GM18858 (cell line): ENCODE results near the gene KCNN4.

Source experiments
- ATAC-seq: cut with Tn5 transposase; IDR thresholded peaks from one replicate; pipeline ENCODE4 v1.9.1; 2021; ENCODE audit not compliant: unreplicated experiment

Gene KCNN4

GRCh38 chr19:43749898-43750297 is 30.9 kb downstream of the KCNN4 start:
- no peak for ATAC-seq

DNA sequence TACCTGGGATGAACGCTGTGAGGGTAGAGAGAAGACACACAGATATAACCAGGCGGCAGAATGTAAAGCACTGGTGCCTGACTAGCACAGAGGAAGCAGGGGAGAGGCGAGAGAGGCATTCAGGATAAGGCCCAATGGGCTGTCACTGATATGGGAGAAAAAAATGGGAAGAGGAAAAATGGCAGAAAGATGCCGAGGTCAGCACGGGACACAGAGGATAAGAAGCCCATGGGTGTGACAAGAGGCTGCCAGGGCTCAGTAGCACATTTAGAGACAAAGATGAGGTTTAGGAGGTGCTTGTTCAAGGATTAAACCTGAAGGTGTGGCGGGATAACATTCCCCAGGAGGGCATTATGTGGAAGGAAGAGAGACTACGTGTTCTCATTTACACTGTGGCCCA is 31.6 kb downstream of the KCNN4 start:
- ATAC-seq: no peak

DNA sequence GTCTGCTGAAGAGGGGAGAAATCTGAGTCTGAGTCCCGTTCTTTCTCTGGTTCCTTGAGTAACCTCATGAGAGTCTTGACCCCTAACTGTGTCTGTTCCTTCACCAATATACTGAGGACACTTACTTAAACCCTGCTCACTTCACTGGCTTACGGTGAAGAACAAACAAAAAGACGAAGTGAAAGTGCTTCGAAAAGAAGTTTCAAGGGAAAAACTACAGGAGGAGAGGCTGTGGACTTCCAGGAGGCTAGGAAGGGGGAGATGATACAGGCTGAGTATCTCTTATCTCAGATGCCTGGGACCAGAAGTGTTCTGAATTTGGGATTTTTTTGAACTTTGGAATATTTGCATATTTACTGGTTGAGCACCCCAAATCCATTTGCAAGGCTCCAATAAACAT is 32.1 kb downstream of the KCNN4 start:
- no peak for ATAC-seq

DNA sequence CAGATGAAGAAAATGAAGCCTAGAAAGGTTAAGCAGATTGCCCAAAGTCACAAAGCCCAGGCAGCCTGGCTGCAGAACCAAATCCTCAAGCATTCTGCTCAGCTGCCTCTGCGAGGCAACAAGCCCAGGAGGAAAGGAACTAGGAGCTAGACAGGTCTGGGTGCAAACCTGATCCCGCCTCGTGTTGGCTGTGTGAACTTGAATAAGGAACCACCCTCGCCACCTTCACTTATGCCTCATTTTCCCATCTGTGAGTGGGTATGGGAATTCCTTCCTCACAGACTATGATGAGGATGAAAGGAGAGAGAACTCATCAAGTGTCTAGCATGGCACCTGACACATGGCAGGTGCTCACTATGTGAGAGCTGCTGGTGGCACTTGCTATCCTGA is 32.6 kb downstream of the KCNN4 start:
- ATAC-seq: no peak

DNA sequence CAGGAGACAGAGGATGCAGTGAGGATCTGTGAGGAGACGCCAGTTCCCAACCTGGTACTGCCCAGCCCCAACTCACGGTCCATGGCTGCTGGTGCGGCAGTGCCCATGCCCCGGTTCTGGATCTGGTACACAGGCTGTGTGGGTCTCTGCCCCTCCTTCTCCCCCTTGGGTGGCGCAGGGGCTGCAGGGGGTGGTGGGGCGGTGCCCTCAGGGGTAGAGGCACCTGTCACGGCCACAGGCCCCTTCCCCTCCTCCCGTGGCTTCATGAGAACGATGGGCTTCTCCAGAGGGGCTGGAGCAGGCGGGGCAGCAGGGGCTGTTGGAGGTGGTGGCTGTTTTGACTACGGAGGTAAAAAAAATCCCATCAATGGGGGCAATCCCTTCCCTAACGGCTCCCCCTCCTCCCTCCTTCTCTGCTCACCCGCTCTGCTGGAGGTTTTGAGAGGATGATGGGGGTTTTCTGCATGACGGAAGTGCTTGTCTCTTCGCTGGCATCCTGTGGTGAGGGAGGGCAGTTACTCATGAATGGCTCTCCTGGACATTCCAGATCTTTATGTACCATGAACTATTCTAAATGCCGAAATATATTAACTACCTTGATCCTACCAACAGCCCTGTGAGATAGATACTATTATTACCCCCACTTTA is 33.1 kb downstream of the KCNN4 start:
- ATAC-seq: no peak

DNA sequence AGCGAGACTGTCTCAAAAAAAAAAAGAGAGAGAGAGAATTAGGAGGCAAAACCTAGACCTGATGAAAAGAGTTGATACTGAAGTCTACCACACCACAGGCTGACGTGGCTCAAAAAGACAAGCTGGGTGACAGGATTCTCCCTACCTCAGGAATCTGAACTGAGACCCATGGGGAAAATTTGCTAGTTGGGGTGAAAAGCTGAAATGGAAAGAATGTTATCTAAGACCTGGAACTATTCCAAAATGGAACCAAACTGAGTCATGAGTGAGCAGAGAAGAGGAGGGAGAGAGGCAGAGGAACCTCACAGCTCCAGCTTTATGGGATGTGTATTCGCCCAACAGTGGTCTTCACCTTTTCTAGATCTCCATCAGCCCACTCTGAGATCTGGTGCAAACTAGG is 37.7 kb downstream of the KCNN4 start:
- ATAC-seq: no peak

DNA sequence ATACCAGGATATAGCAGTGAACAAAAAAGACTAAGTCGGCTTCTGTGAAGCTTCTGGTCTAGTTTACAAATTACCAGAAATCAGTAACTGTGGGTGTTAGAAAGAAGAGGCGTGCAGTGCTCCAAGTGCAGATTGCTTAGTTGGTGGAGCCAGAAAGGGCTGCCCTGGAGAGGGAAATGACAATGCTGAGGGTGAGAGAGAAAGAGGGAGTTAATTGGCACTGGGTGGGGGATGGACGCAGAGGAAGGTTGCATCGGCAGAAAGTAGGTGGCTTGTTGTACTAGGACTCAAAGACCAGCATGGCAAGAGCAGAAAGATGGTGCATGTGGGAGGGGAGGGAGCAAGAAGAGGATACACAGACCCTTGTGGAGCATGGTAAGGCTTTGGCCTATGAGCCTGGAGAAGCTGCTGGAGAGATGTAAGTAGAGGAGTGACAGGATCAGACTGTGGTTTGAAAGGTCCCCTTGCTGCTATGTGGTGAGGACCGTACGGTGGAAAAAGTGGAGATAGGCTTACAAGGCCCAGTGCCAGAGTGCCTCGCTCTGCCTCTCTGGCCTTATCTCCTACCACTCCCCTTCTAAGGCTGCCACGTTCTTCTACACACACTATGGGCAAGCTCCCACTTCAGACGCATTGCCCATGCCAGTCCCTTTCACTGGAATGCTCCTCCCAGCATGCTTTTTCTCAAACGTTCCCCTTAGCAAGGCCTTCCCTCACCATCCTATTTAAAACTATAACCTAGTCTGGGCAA is 39.5 kb downstream of the KCNN4 start:
- ATAC-seq: no peak

DNA sequence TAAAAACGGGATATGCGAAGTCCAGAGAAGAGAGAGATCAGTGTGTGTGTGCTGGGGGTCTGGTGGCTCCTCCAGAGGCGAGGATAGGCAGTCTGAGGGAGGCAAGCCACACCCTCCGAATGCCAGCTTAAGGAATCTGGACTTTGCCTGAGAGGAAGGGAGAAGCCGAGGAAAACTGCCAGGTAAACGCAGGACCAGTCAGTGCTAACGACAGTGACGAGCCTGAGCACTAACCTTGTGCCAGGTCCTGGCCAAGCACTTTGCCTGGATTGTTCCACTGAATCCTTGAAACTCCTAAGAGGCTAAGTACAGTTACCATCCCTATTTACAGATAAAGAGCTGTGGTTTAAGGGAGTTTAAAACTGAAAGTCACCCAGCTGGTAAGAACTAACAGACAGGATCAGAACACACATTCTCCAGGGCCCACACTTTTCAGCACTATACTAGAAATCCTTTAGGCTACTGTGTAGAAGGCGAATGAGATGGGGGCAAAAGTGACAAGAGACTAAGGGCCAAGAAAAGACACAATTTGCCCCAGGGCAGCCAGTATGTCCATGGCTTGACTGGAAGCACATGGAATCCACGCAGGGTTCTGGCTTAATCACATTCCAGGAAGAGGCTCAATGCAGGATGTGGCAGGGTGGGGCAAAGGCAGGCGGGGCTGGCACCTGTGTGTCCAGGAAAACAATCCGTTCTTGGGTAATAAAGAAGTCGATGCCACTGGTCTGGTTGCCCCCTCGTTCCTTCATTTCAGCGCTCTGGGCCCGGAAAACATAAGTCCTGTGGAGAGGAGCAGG is 41.1 kb downstream of the KCNN4 start:
- no peak for ATAC-seq

- no peak for ATAC-seq
Measured at GRCh38 chr19:43738780-43739211, 42.0 kb downstream of the KCNN4 start.

GRCh38 chr19:43735957-43736356 is 44.8 kb downstream of the KCNN4 start:
- no peak for ATAC-seq

- ATAC-seq: no peak
Measured at GRCh38 chr19:43735013-43735412, 45.8 kb downstream of the KCNN4 start.

- no peak for ATAC-seq
Measured at GRCh38 chr19:43731846-43732245, 48.9 kb downstream of the KCNN4 start.

DNA sequence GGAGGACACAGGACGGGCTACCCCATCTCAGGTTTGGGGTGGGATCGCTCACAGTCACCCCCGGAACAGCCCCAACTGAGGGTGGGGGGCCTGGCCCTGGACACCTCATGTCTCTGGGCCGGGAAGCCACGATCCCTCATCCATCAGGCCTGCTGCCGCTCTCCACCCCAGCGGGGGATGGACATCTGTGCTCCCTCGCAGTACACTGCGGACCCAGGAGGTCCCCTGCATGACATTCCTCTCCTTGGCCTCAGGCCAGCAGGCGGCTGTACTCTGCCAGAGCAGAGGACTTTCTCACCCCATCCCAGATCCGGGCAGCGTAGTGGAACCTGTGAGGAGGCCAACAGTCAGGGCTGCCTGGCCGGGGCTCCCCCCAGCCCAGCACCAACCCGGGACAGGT is 49.4 kb downstream of the KCNN4 start:
- no peak for ATAC-seq

DNA sequence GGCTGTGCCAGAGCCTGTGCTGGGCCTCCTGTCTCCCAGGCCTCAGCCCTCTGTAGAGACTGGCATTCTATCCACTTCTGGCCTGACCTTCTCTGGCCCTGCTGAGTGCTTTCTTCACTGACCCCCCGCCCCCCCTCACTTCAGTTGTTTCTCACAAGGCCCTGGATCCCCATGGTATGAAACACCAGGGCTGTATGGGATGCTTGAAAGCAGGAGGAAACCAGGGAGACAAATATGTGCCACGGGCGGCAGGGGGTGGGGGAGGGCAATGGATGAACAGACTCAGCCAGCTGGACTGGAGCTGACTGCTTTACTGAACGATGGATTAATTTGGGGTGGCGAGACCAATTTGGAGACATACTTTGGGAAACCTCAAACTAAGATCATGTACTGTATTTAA is 50.9 kb downstream of the KCNN4 start:
- ATAC-seq: no peak

DNA sequence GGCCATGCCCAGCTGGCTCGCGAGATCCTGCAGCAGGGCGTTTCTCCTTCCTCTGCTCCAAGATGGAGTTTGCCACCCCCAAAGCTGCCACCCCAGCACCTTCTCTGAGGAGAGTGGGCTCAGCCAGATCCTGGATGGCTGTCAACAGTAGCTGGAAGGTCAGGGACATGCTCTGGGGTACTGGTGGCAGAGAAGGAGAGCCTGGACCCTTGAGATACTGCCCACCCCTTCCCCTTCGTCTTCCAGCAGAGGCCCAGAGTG is 53.2 kb downstream of the KCNN4 start:
- ATAC-seq: no peak

GRCh38 chr19:43726736-43727592 is 53.8 kb downstream of the KCNN4 start:
- ATAC-seq: no peak

- no peak for ATAC-seq
Measured at GRCh38 chr19:43725468-43725867, 55.3 kb downstream of the KCNN4 start.

GRCh38 chr19:43724896-43725295 is 55.9 kb downstream of the KCNN4 start:
- no peak for ATAC-seq

DNA sequence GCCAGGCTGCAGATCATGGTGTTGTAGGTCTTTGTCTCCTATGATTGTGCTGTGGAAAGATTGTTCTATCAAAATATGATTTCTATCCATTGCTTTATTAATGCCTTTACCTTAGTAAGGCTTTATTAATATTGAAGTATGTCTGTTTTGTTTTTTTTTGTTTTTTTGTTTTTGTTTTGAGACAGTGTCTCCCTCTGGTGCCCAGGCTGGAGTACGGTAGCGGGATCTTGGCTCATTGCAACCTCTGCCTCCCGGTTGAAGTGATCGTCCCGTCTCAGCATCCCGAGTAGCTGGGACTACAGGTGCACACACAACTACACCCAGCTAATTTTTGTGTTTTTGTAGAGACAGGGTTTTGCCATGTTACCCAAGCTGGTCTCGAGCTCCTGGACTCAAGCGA is 57.2 kb downstream of the KCNN4 start:
- no peak for ATAC-seq

DNA sequence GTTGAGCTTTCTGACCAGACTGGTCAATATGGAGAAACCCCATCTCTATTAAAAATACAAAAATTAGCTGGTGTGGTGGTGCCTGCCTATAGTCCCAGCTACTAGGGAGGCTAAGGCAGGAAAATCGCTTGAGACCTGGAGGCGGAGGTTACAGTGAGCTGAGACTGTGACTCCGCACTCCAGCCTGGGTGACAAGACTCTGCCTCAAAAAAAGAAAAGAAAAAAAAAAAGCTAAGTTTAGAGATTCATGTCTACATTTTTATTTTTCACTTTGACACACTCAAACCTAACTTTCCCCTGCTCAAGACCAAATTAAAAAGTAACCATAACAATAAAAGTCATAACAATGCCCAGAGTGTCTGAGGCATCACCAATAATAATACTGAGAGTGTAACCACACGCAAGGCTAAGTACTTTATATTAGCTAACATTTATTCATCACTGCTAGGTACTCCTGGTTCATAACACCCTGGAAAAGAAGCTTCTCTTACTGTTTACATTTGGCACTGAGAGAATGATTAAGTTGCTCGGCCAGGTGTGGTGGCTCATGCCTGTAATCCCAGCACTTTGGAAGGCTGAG is 59.2 kb downstream of the KCNN4 start:
- ATAC-seq: no peak

DNA sequence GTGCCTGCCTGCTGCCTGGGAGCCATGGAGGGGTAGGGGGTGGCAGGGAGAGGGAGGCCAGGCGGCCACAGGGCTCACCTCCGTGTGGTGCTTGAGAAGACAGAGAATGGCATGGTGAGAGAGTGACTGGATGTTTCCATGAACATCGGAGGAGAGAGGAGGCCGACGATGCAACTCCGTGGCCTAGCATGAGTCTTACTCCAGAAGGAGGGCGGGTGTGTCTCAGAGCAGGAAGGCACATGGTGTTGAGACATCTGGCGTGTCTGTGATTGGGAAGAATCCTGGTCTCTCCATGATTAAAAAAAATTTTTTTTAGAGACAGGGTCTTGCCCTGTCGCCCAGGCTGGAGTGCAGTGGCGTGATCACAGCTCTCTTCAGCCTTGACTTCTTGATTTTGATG is 59.8 kb downstream of the KCNN4 start:
- no peak for ATAC-seq
